Sigmoid colon (tissue), 7 donors: ENCODE results near the gene DIAPH2. TPM values are rescaled to one million over a fixed set of nuclear protein-coding genes. Genes with fewer than 3 reads are reported as not detected.

ENCODE experiments used
- DNase-seq: peaks from one replicate; pipeline ENCODE4 v3.0.0-alpha.2; 2019
- H3K27ac ChIP-seq, 4 donors: fragments of 200-600 bp; sonication (generic); one replicate each; pipeline ENCODE4 v1.5.1; 2016 to 2019; ENCODE audit warnings: mild to moderate bottlenecking in 1 of 4
- H3K27me3 ChIP-seq, 3 donors: fragments of 200-600 bp; sonication (generic); one replicate each; pipeline ENCODE4 v1.5.1; 2019; ENCODE audit warnings: mild to moderate bottlenecking in 1 of 3
- H3K36me3 ChIP-seq, 4 donors: fragments of 200-600 bp; sonication (generic); one replicate each; pipeline ENCODE4 v1.5.1; 2016 to 2019
- H3K4me1 ChIP-seq, 4 donors: fragments of 200-600 bp; sonication (generic); one replicate each; pipeline ENCODE4 v1.5.1; 2017 to 2019
- H3K4me3 ChIP-seq, 4 donors: fragments of 200-600 bp; sonication (generic); one replicate each; pipeline ENCODE4 v1.5.1; 2017 to 2019; ENCODE audit warnings: mild to moderate bottlenecking in 2 of 4, moderate library complexity in 1 of 4
- H3K9me3 ChIP-seq, 4 donors: fragments of 200-600 bp in 3 of 4; sonication (generic) in 3 of 4; one replicate each; pipeline versions ENCODE4 v1.5.1 to v1.6.1; 2013 to 2019
- CTCF ChIP-seq, 4 experiments: fragments of 450-650 bp in 3 of 4; fragments of 200-600 bp in 1 of 4; IDR thresholded peaks; one replicate each; pipeline ENCODE4 v1.5.1; 2016 to 2019; ENCODE audit warnings: antibody characterized with exemption in 4 of 4, mild to moderate bottlenecking in 3 of 4, moderate library complexity in 2 of 4
- EP300 ChIP-seq, 4 donors: sonication (generic); formaldehyde crosslinking; IDR thresholded peaks; one replicate each; pipeline ENCODE4 v1.6.1; 2017; ENCODE audit warnings: antibody characterized with exemption in 4 of 4
- POLR2A ChIP-seq, 2 donors: fragments of 450-650 bp; IDR thresholded peaks; one replicate each; pipeline ENCODE4 v1.6.1; 2016; ENCODE audit warnings: antibody characterized with exemption in 2 of 2, mild to moderate bottlenecking in 2 of 2, moderate library complexity in 2 of 2
- POLR2AphosphoS5 ChIP-seq, 4 donors: sonication (generic); formaldehyde crosslinking; IDR thresholded peaks; one replicate each; pipeline ENCODE4 v1.6.1; 2017; ENCODE audit warnings: antibody characterized with exemption in 4 of 4
- WGBS, 2 donors: extraction: QIAGEN DNeasy Blood & Tissue Kit; methylation state at CpG; one replicate each; pipeline ENCODE4 v1.1.7; 2013; 5-methylcytosine and 5-hydroxymethylcytosine counted together
- intact Hi-C: fragments of 100-400 bp; cut with DNase I; formaldehyde crosslinking; loops from one replicate; pipeline ENCODE4 v1.15.1; 2023
- polyA plus RNA-seq, 3 donors: library from polyadenylated mRNA; stranded (reverse); fragments of 200-250 nt; gene quantifications; one replicate each; pipeline ENCODE4 v1.2.3, GENCODE V29; 2013
- total RNA-seq, 4 donors: library from RNA; depleted of rRNA; stranded (reverse); fragments of >200 nt; gene quantifications; one replicate each; pipeline ENCODE4 v1.1.0, GENCODE V29; 2016
- donor health status: healthy with polysubstance abuse.
- donor health status: Bipolar disorder and iron deficiency.
- donor health status: healthy.

DIAPH2 gene
- total and polyA plus RNA-seq, 7 donors: 6.6 to 31.3 (median 21.7) TPM

- Histone ChIP-seq H3K4me3 (no peak overlapping the region), H3K27me3 (no peaks in the 10 kb centered on the region), H3K4me1 (no peaks in the 10 kb centered on the region), H3K9me3 (no peaks in the 10 kb centered on the region), H3K27ac (no peak overlapping the region), H3K36me3 (no peaks in the 10 kb centered on the region)
- intact Hi-C loops: no loop called here
- DNase-seq: no peak
- 32 to 70% methylated on average over 4 of the region's 4 CpGs for WGBS, 2 donors
- no peak for TF ChIP-seq POLR2A (IDR thresholded peaks at IDR 0.05)
- no peak for TF ChIP-seq CTCF (IDR thresholded peaks at IDR 0.05)
- TF ChIP-seq EP300 (IDR thresholded peaks at IDR 0.05): no peak
- TF ChIP-seq POLR2AphosphoS5 (IDR thresholded peaks at IDR 0.05): no peak
Measured at GRCh38 chrX:96763608-96764007, 79.0 kb downstream of the DIAPH2 start.

GRCh38 chrX:96764864-96765263 is 80.2 kb downstream of the DIAPH2 start:
- H3K27ac ChIP-seq: no peak overlapping the region
- intact Hi-C loops: no loop called here
- WGBS, 2 donors: 89 to 90% methylated on average over 1 of the region's 1 CpG

DNA sequence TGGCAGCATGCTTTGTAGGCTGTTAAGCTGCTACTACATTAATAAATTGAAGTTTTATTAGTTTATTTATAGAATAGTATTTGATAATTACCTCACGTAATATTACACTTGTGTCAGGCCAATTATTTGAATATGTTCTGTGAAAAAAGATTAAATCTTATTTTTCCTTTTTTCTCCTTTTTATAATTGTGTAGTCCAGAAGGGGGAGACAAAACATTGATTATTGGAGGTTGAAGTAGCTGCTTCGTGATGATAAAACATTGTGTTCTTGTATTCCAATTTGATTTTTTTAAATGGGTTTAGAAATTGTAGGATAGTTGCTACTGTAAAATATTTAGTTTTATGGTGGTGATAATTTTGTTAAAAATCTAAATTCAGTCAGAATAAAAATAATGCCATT is 85.7 kb downstream of the DIAPH2 start:
- intact Hi-C loops: no loop called here
- H3K36me3 ChIP-seq: no peaks in the 10 kb centered on the region
- H3K4me1 ChIP-seq: no peaks in the 10 kb centered on the region
- H3K9me3 ChIP-seq: no peaks in the 10 kb centered on the region
- no peak for DNase-seq
- H3K27me3 ChIP-seq: no peaks in the 10 kb centered on the region
- 48 to 53% methylated on average over 2 of the region's 2 CpGs for WGBS, 2 donors
- H3K4me3 ChIP-seq: no peak overlapping the region
- TF ChIP-seq POLR2A (IDR thresholded peaks at IDR 0.05) (no peak), EP300 (IDR thresholded peaks at IDR 0.05) (no peak), POLR2AphosphoS5 (IDR thresholded peaks at IDR 0.05) (no peak), CTCF (IDR thresholded peaks at IDR 0.05) (peak in 2 of 4 experiments; percentile 6 to 24)
- no peak overlapping the region for H3K27ac ChIP-seq

More at GRCh38 chrX:96764864-96765263, 80.2 kb downstream of the DIAPH2 start:
- Histone ChIP-seq H3K4me1 (no peaks in the 10 kb centered on the region), H3K9me3 (no peaks in the 10 kb centered on the region), H3K4me3 (no peak overlapping the region), H3K36me3 (no peaks in the 10 kb centered on the region), H3K27me3 (no peaks in the 10 kb centered on the region)
- no peak for TF ChIP-seq CTCF (IDR thresholded peaks at IDR 0.05)
- TF ChIP-seq POLR2A (IDR thresholded peaks at IDR 0.05): no peak
- no peak for TF ChIP-seq EP300 (IDR thresholded peaks at IDR 0.05)
- TF ChIP-seq POLR2AphosphoS5 (IDR thresholded peaks at IDR 0.05): no peak
- DNase-seq: no peak

- WGBS, 2 donors: 11 to 15% methylated on average over 1 of the region's 1 CpG
- intact Hi-C loops: no loop called here
- no peak for TF ChIP-seq POLR2AphosphoS5 (IDR thresholded peaks at IDR 0.05)
- TF ChIP-seq POLR2A (IDR thresholded peaks at IDR 0.05): no peak
- TF ChIP-seq CTCF (IDR thresholded peaks at IDR 0.05): no peak
- no peak for TF ChIP-seq EP300 (IDR thresholded peaks at IDR 0.05)
- Histone ChIP-seq H3K4me3 (no peak overlapping the region), H3K9me3 (no peaks in the 10 kb centered on the region), H3K4me1 (no peaks in the 10 kb centered on the region), H3K27ac (no peak overlapping the region), H3K27me3 (no peaks in the 10 kb centered on the region), H3K36me3 (no peaks in the 10 kb centered on the region)
- DNase-seq: no peak
Measured at GRCh38 chrX:96771486-96771885, 86.8 kb downstream of the DIAPH2 start.

- H3K4me3 ChIP-seq: no peak overlapping the region
- H3K36me3 ChIP-seq: no peaks in the 10 kb centered on the region
- H3K9me3 ChIP-seq: no peaks in the 10 kb centered on the region
- no peaks in the 10 kb centered on the region for H3K4me1 ChIP-seq
- H3K27ac ChIP-seq: no peak overlapping the region
- 93% methylated on average over 2 of the region's 2 CpGs for WGBS, 2 donors
- DNase-seq: no peak
- no peaks in the 10 kb centered on the region for H3K27me3 ChIP-seq
- intact Hi-C loops: no loop called here
- TF ChIP-seq POLR2A (IDR thresholded peaks at IDR 0.05) (no peak), CTCF (IDR thresholded peaks at IDR 0.05) (no peak), EP300 (IDR thresholded peaks at IDR 0.05) (no peak), POLR2AphosphoS5 (IDR thresholded peaks at IDR 0.05) (no peak)
Measured at GRCh38 chrX:96774116-96774515, 89.5 kb downstream of the DIAPH2 start.
